K562 (cell line): ENCODE results near the gene GFAP. TPM values are rescaled to one million over a fixed set of nuclear protein-coding genes. Genes with fewer than 3 reads are reported as not detected.

Source experiments
- ATF7 ChIP-seq: fragments of 450-650 bp; IDR thresholded peaks from 2 replicates; pipeline ENCODE4 v1.7.1; 2014; ENCODE audit warnings: mild to moderate bottlenecking, moderate library complexity
- CC2D1A ChIP-seq: fragments of 450-650 bp; IDR thresholded peaks from 2 replicates; pipeline ENCODE4 v1.6.1; 2017; ENCODE audit warnings: mild to moderate bottlenecking
- E4F1 ChIP-seq: fragments of 250-450 bp; sonication (Bioruptor Pico); IDR thresholded peaks from 2 replicates; pipeline ENCODE4 v1.5.0; 2021; ENCODE audit warnings: mild to moderate bottlenecking, borderline replicate concordance
- FUS ChIP-seq: fragments of 200-400 bp; formaldehyde crosslinking; optimal IDR thresholded peaks from 2 replicates; pipeline ENCODE3; 2017; ENCODE audit warnings: low read depth, low read length
- NUFIP1 ChIP-seq: fragments of 450-650 bp; IDR thresholded peaks from 2 replicates; pipeline ENCODE4 v1.6.1; 2018; ENCODE audit not compliant: partially characterized antibody
- RB1 ChIP-seq: fragments of 450-650 bp; IDR thresholded peaks from 2 replicates; pipeline ENCODE4 v1.6.1; 2017; ENCODE audit warnings: low read depth, mild to moderate bottlenecking
- RBM14 ChIP-seq: fragments of 200-400 bp; formaldehyde crosslinking; IDR thresholded peaks from 2 replicates; pipeline ENCODE4 v1.6.1; 2018; ENCODE audit warnings: low read depth, mild to moderate bottlenecking, low read length, moderate library complexity, borderline replicate concordance; ENCODE audit not compliant: insufficient read depth
- polyA plus RNA-seq, 8 experiments: library from polyadenylated mRNA; depleted of rRNA in 4 of 8; stranded (reverse) in 5 of 8; unstranded in 3 of 8; fragments of >200 nt; fragmentation: Nextera tagmentation in 2 of 8; fragmentation: Illumina TruSeq in 1 of 8; extraction: Ambion mirVana in 2 of 8; extraction: Trizol in 1 of 8; gene quantifications; 2 replicates each; pipeline versions ENCODE4 v1.2.1 to v1.2.3, GENCODE V29; 2011 to 2014; ENCODE audit warnings: inconsistent platforms in 1 of 8, missing spikeins in 1 of 8
- total RNA-seq, 7 experiments: library from RNA; depleted of rRNA in 6 of 7; stranded (reverse); fragments of >200 nt in 6 of 7; fragmentation: Illumina TruSeq in 2 of 7; extraction: Trizol in 2 of 7; gene quantifications; 2 replicates each; pipeline versions ENCODE4 v1.2.1 to v1.2.3, GENCODE V29; 2011 to 2021; ENCODE audit warnings: low replicate concordance in 1 of 7
- TF ChIP-seq, protein P1 (sequence below), 2 experiments: fragments of 450-650 bp; formaldehyde crosslinking in 1 of 2; IDR thresholded peaks; 2 replicates each; pipeline versions ENCODE4 v1.4.0 to v1.6.1; 2014 to 2020; ENCODE audit warnings: mild to moderate bottlenecking in 2 of 2, borderline replicate concordance in 1 of 2, low read depth in 1 of 2

Gene GFAP
- total and polyA plus RNA-seq, 9 of the 15 experiments (the other 6 are each of a cell fraction or from before 2014, with no cell fraction given): 0.07 to 1.4 (median 0.60) TPM; not detected in 1

DNA sequence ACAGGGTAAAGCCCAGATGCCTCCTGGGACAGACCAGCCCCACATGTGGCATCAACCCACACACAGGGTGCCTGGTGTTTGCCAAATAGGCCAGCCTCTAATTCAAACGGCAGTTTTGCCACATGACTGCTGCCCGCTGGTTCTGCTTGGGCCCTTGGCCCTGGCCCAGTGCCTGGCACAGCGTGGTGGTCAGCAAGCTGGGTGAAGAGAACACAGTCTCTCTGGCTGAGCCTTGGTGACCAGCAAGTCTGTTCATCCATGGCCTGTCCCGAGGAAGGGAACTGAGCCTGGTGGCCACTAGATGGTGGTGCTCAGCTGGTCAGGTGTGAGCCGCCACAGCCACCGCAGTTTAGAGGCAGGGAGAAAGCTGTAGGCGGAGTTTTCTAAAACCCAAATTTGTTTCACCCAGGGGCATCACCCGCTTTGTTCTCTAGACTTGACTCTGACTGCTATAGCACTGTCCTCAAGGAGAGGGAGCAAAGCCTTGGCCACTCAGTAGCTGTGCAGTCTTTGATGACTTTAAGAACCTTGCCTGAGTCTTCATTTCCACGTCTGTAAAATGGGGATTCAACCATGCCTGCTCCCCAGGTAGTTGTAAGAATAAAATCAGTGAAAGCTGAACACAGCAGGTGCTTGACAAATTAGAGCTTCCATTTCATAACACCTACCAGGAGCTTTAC lies 4.7 kb upstream of the GFAP start (continued):
- TF ChIP-seq E4F1 (CRISPR knock-in tag): no peak
- peak; percentile 72 for TF ChIP-seq RB1
- 0 out of 2 replicates have a peak, but pooled peaks have one; percentile 29 for TF ChIP-seq ATF7
- TF ChIP-seq, protein P1, sequence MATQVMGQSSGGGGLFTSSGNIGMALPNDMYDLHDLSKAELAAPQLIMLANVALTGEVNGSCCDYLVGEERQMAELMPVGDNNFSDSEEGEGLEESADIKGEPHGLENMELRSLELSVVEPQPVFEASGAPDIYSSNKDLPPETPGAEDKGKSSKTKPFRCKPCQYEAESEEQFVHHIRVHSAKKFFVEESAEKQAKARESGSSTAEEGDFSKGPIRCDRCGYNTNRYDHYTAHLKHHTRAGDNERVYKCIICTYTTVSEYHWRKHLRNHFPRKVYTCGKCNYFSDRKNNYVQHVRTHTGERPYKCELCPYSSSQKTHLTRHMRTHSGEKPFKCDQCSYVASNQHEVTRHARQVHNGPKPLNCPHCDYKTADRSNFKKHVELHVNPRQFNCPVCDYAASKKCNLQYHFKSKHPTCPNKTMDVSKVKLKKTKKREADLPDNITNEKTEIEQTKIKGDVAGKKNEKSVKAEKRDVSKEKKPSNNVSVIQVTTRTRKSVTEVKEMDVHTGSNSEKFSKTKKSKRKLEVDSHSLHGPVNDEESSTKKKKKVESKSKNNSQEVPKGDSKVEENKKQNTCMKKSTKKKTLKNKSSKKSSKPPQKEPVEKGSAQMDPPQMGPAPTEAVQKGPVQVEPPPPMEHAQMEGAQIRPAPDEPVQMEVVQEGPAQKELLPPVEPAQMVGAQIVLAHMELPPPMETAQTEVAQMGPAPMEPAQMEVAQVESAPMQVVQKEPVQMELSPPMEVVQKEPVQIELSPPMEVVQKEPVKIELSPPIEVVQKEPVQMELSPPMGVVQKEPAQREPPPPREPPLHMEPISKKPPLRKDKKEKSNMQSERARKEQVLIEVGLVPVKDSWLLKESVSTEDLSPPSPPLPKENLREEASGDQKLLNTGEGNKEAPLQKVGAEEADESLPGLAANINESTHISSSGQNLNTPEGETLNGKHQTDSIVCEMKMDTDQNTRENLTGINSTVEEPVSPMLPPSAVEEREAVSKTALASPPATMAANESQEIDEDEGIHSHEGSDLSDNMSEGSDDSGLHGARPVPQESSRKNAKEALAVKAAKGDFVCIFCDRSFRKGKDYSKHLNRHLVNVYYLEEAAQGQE (IDR thresholded peaks at IDR 0.05; ENCODE audit: borderline replicate concordance): peak; percentile 84; the same call in 1 of the 2 replicates
- TF ChIP-seq, protein P1 (CRISPR knock-in tag; IDR thresholded peaks at IDR 0.05; ENCODE audit: low read depth): no peak
- no peak for TF ChIP-seq NUFIP1
- no peak for TF ChIP-seq RBM14
- TF ChIP-seq FUS: no peak
- TF ChIP-seq CC2D1A: peak; percentile 59
